Measurements from ENCODE around the gene ALDH1A3. TPM values are rescaled to one million over a fixed set of nuclear protein-coding genes. Genes with fewer than 3 reads are reported as not detected.

The ALDH1A3 gene
- total and polyA plus RNA-seq, 2 of the 4 experiments (the other 2 are of a cell fraction), result 3.1 to 5.0 TPM

DNA sequence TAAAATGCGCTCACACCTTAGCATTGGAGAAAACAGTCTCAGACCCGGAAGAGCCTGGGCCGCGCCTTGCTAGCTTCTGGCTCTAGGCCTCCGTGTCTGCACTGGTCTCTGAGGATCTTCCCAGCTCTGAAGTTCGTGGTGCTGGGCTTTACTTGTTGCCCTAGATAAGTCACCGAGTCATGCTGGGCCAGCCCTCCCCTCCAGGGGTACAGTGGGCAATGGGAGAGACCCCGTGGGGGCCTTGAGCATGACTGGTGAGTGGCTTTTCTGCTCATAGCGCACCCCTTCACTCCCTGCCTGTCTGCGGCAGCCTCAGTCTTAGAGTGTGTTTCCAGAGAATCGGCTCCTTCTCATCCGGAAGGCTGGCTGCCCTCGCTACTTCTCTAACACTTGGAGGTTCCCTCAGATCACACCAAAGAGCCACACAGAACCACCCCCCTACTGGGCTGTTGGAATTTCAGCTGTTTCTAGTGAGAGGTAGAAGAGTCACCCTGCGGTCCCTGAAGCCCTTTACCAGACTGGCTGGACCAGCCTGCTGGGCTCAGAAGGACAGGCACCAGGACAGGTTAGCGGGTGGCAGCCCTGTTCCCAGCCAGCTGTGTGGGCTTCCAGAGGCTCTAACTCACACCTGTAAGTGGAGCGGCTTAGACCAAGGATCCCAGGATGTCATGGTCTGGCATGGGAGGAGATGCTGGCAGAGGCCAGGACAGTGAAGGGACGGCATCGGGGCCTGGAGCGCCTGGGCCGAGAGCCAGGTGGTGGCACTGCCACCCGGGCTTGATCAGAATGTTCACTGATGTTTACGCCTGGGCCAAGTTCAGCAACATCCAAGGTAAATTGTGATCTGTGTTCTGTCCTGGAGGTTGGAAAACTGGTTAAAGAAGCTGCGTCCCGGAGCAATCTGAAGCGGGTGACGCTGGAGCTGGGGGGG, 17.9 kb downstream of the ALDH1A3 start:
- Histone ChIP-seq H3K4me1 (ENCODE audit: control insufficient read depth, insufficient read depth, low read length) (peaks cover 2% of the 10 kb centered on the region), H3K27ac (ENCODE audit: insufficient read depth, low read length) (no peak overlapping the region), H3K36me3 (ENCODE audit: control insufficient read depth, insufficient read depth, low read length) (no peaks in the 10 kb centered on the region), H3K27me3 (ENCODE audit: control insufficient read depth, insufficient read depth, low read length) (no peaks in the 10 kb centered on the region), H3K18ac (ENCODE audit: low read depth, low read length) (no peak overlapping the region), H3K79me1 (ENCODE audit: low read depth in 1 of 2, low read length in 2 of 2) (no peaks in the 10 kb centered on the region), H2BK5ac (ENCODE audit: low read depth, low read length, poor library complexity, severe bottlenecking) (no peak overlapping the region), H3K14ac (replicated peaks; ENCODE audit: low read depth, low read length) (no peak overlapping the region), H3K4me3 (ENCODE audit: insufficient read depth, low read depth, low read length) (no peak overlapping the region), H4K20me1 (ENCODE audit: insufficient read depth, low read length) (no peaks in the 10 kb centered on the region), H3K4ac (ENCODE audit: low read depth, low read length) (no peak overlapping the region), H3K9me1 (ENCODE audit: insufficient read depth, low read length) (peaks cover 7% of the 10 kb centered on the region), H2BK20ac (ENCODE audit: low read depth, low read length) (no peak overlapping the region), H2BK15ac (ENCODE audit: low read depth, low read length) (no peak overlapping the region), H2AK5ac (ENCODE audit: low read depth, low read length) (no peak overlapping the region), H3K9me3 (ENCODE audit: control insufficient read depth, insufficient read depth, low read length) (no peaks in the 10 kb centered on the region), H2BK120ac (ENCODE audit: low read depth, low read length) (no peak overlapping the region), H4K8ac (ENCODE audit: low read depth in 2 of 2, low read length in 2 of 2) (no peak overlapping the region), H3K23ac (ENCODE audit: low read depth, low read length) (no peak overlapping the region), H3K9ac (ENCODE audit: low read depth, low read length) (no peak overlapping the region), H4K5ac (ENCODE audit: low read depth, low read length) (no peak overlapping the region), H3K56ac (ENCODE audit: extremely low read depth, insufficient read depth, low read length) (no peak overlapping the region), H2AFZ (replicated peaks; ENCODE audit: low read length, poor library complexity) (peak overlapping the region; percentile 38), H2AK9ac (replicated peaks; ENCODE audit: low read depth, low read length, poor library complexity) (no peak overlapping the region), H3K4me2 (ENCODE audit: low read depth, low read length) (no peak overlapping the region), H4K91ac (ENCODE audit: insufficient read depth, low read depth, low read length) (no peak overlapping the region)
- CTCF ChIA-PET, result interaction anchor here (0.8 to 0.9 kb wide), 2 partner anchors 10 to 110 kb away, joined by 3 read pairs; no protein-coding TSS in a partner anchor
- dilution Hi-C loops (cut with HindIII; ENCODE audit: low sequenced_read_pairs, unreplicated experiment) (no loop called here), intact Hi-C loops (cut with micrococcal nuclease) (no loop called here), in situ Hi-C loops (cut with MboI; ENCODE audit: low sequenced_read_pairs) (no loop called here)
- no peak for ATAC-seq (ENCODE audit: low read depth)
- DNase-seq, result no peak
- POLR2A ChIA-PET (ENCODE audit: unreplicated experiment), result no interaction called here
- 90% methylated on average over 2 of the region's 26 CpGs; no CpG with 5 or more reads in 1 of the 2 experiments for WGBS, 2 experiments (ENCODE audit: extremely low coverage in 2 of 2, insufficient read length in 1 of 2)
- TF ChIP-seq SMC3 (IDR thresholded peaks at IDR 0.05; ENCODE audit: low read depth, low read length) (no peak), FOS (IDR thresholded peaks at IDR 0.05; ENCODE audit: low read depth, low read length) (no peak), BHLHE40 (IDR thresholded peaks at IDR 0.05; ENCODE audit: low read depth, low read length) (no peak), CEBPB (IDR thresholded peaks at IDR 0.05; ENCODE audit: low read depth, low read length) (no peak), RFX5 (IDR thresholded peaks at IDR 0.05; ENCODE audit: low read depth, low read length) (no peak), MAZ (IDR thresholded peaks at IDR 0.05; ENCODE audit: borderline replicate concordance, low read depth, low read length) (no peak), CHD1 (IDR thresholded peaks at IDR 0.05; ENCODE audit: low read depth, low read length) (no peak), RAD21 (IDR thresholded peaks at IDR 0.05; ENCODE audit: low read length) (no peak), MAFK (IDR thresholded peaks at IDR 0.05; ENCODE audit: low read depth, low read length) (no peak), MXI1 (IDR thresholded peaks at IDR 0.05; ENCODE audit: borderline replicate concordance, low read depth, low read length) (no peak), POLR2A (IDR thresholded peaks at IDR 0.05; ENCODE audit: low read depth, low read length) (no peak), NFE2L2 (IDR thresholded peaks at IDR 0.05; ENCODE audit: low read depth, low read length) (no peak)
- TF ChIP-seq, protein P1, sequence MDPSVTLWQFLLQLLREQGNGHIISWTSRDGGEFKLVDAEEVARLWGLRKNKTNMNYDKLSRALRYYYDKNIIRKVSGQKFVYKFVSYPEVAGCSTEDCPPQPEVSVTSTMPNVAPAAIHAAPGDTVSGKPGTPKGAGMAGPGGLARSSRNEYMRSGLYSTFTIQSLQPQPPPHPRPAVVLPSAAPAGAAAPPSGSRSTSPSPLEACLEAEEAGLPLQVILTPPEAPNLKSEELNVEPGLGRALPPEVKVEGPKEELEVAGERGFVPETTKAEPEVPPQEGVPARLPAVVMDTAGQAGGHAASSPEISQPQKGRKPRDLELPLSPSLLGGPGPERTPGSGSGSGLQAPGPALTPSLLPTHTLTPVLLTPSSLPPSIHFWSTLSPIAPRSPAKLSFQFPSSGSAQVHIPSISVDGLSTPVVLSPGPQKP (IDR thresholded peaks at IDR 0.05; ENCODE audit: borderline replicate concordance, low read depth, low read length), result no peak
- TF ChIP-seq, protein P2, sequence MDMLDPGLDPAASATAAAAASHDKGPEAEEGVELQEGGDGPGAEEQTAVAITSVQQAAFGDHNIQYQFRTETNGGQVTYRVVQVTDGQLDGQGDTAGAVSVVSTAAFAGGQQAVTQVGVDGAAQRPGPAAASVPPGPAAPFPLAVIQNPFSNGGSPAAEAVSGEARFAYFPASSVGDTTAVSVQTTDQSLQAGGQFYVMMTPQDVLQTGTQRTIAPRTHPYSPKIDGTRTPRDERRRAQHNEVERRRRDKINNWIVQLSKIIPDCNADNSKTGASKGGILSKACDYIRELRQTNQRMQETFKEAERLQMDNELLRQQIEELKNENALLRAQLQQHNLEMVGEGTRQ (IDR thresholded peaks at IDR 0.05; ENCODE audit: low read depth, low read length), result no peak
- TF ChIP-seq, protein P3, sequence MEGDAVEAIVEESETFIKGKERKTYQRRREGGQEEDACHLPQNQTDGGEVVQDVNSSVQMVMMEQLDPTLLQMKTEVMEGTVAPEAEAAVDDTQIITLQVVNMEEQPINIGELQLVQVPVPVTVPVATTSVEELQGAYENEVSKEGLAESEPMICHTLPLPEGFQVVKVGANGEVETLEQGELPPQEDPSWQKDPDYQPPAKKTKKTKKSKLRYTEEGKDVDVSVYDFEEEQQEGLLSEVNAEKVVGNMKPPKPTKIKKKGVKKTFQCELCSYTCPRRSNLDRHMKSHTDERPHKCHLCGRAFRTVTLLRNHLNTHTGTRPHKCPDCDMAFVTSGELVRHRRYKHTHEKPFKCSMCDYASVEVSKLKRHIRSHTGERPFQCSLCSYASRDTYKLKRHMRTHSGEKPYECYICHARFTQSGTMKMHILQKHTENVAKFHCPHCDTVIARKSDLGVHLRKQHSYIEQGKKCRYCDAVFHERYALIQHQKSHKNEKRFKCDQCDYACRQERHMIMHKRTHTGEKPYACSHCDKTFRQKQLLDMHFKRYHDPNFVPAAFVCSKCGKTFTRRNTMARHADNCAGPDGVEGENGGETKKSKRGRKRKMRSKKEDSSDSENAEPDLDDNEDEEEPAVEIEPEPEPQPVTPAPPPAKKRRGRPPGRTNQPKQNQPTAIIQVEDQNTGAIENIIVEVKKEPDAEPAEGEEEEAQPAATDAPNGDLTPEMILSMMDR (conservative IDR thresholded peaks at IDR 0.05; ENCODE audit: low read depth, low read length), result no peak
- no TSS peak for BruUV-seq (replicated peaks)

All from IMR-90 (cell line).